ENCODE measurements around the gene RALGAPB. TPM values are rescaled to one million over a fixed set of nuclear protein-coding genes. Genes with fewer than 3 reads are reported as not detected.

RALGAPB gene
- total and polyA plus RNA-seq, 7 experiments from 2014 or later: 10.8 to 50.4 (median 40.9) TPM

GRCh38 chr20:38531021-38531420 is 58.4 kb downstream of the RALGAPB start:
- Mint-ChIP-seq H3K9me3 (no peaks in the 10 kb centered on the region), H3K27ac (no peak overlapping the region), H3K4me3 (no peak overlapping the region), H3K36me3 (peaks cover 17 to 46% (median 35%) of the 10 kb centered on the region in 5 donors), H3K4me1 (peaks cover 0 to 7% (median 0%) of the 10 kb centered on the region in 7 donors), H3K27me3 (no peaks in the 10 kb centered on the region)
- ATAC-seq: no peak
- ChIA-PET POLR2A (no interaction called here), CTCF (no interaction called here)
- H3K4me3 ChIP-seq (ENCODE audit: low read length): no peak overlapping the region
- DNase-seq: no peak
- H3K36me3 ChIP-seq (ENCODE audit: control insufficient read depth in 2 of 3, insufficient read depth in 3 of 3, low read length in 3 of 3): peaks cover 8 to 81% (median 31%) of the 10 kb centered on the region in 3 experiments
- no peaks in the 10 kb centered on the region for H3K4me1 ChIP-seq (ENCODE audit: control insufficient read depth in 2 of 2, insufficient read depth in 2 of 2, low read length in 2 of 2)
- intact Hi-C loops (cut with micrococcal nuclease): no loop called here
- H3K27me3 ChIP-seq (ENCODE audit: control insufficient read depth in 2 of 2, insufficient read depth in 2 of 2, low read length in 2 of 2): no peaks in the 10 kb centered on the region
- H3K9me3 ChIP-seq (ENCODE audit: control insufficient read depth in 2 of 3, low read length in 3 of 3): no peaks in the 10 kb centered on the region
- H3K27ac ChIP-seq (ENCODE audit: low read depth, low read length): no peak overlapping the region

- Mint-ChIP-seq H3K4me3 (no peak overlapping the region), H3K27me3 (no peaks in the 10 kb centered on the region), H3K9me3 (no peaks in the 10 kb centered on the region), H3K36me3 (peaks cover 20 to 63% (median 42%) of the 10 kb centered on the region in 5 donors), H3K4me1 (peaks cover 0 to 17% (median 0%) of the 10 kb centered on the region in 7 donors), H3K27ac (no peak overlapping the region)
- H3K27me3 ChIP-seq (ENCODE audit: control insufficient read depth in 2 of 2, insufficient read depth in 2 of 2, low read length in 2 of 2): no peaks in the 10 kb centered on the region
- H3K36me3 ChIP-seq (ENCODE audit: control insufficient read depth in 2 of 3, insufficient read depth in 3 of 3, low read length in 3 of 3): peaks cover 9 to 85% (median 40%) of the 10 kb centered on the region in 3 experiments
- ATAC-seq: no peak
- no peaks in the 10 kb centered on the region for H3K9me3 ChIP-seq (ENCODE audit: control insufficient read depth in 2 of 3, low read length in 3 of 3)
- DNase-seq: no peak
- no peaks in the 10 kb centered on the region for H3K4me1 ChIP-seq (ENCODE audit: control insufficient read depth in 2 of 2, insufficient read depth in 2 of 2, low read length in 2 of 2)
- intact Hi-C loops (cut with micrococcal nuclease): no loop called here
- ChIA-PET CTCF (no interaction called here), POLR2A (interaction anchor here (1.1 kb wide), 1 partner anchor 57 kb away, joined by 3 read pairs; no protein-coding TSS in a partner anchor)
- H3K4me3 ChIP-seq (ENCODE audit: low read length): no peak overlapping the region
- no peak overlapping the region for H3K27ac ChIP-seq (ENCODE audit: low read depth, low read length)
These were observed 62.1 kb downstream of the RALGAPB start for GRCh38 chr20:38534756-38535155.

GRCh38 chr20:38536310-38536709 is 63.7 kb downstream of the RALGAPB start:
- Histone ChIP-seq H3K4me3 (ENCODE audit: low read length) (no peak overlapping the region), H3K27ac (ENCODE audit: low read depth, low read length) (no peak overlapping the region), H3K9me3 (ENCODE audit: control insufficient read depth in 2 of 3, low read length in 3 of 3) (no peaks in the 10 kb centered on the region), H3K4me1 (ENCODE audit: control insufficient read depth in 2 of 2, insufficient read depth in 2 of 2, low read length in 2 of 2) (no peaks in the 10 kb centered on the region), H3K27me3 (ENCODE audit: control insufficient read depth in 2 of 2, insufficient read depth in 2 of 2, low read length in 2 of 2) (no peaks in the 10 kb centered on the region), H3K36me3 (ENCODE audit: control insufficient read depth in 2 of 3, insufficient read depth in 3 of 3, low read length in 3 of 3) (peaks cover 17 to 89% (median 50%) of the 10 kb centered on the region in 3 experiments)
- no peak for ATAC-seq
- Mint-ChIP-seq H3K4me1 (peaks cover 0 to 17% (median 0%) of the 10 kb centered on the region in 7 donors), H3K27me3 (no peaks in the 10 kb centered on the region), H3K4me3 (no peak overlapping the region), H3K9me3 (no peaks in the 10 kb centered on the region), H3K27ac (peak overlapping the region in 1 of 9 donors; percentile 12), H3K36me3 (peaks cover 20 to 72% (median 40%) of the 10 kb centered on the region in 5 donors)
- ChIA-PET CTCF (no interaction called here), POLR2A (no interaction called here)
- no peak for DNase-seq
- intact Hi-C loops (cut with micrococcal nuclease): no loop called here

GRCh38 chr20:38537176-38537575 is 64.5 kb downstream of the RALGAPB start:
- H3K9me3 ChIP-seq (ENCODE audit: control insufficient read depth in 2 of 3, low read length in 3 of 3): no peaks in the 10 kb centered on the region
- POLR2A ChIA-PET: no interaction called here

GRCh38 chr20:38538789-38539188 is 66.1 kb downstream of the RALGAPB start:
- CTCF ChIA-PET: no interaction called here
- peaks cover 27 to 79% (median 46%) of the 10 kb centered on the region in 5 donors for H3K36me3 Mint-ChIP-seq
- H3K27me3 ChIP-seq (ENCODE audit: control insufficient read depth in 2 of 2, insufficient read depth in 2 of 2, low read length in 2 of 2): no peaks in the 10 kb centered on the region
- no peak overlapping the region for H3K27ac ChIP-seq (ENCODE audit: low read depth, low read length)
- no peaks in the 10 kb centered on the region for H3K9me3 Mint-ChIP-seq
- intact Hi-C loops (cut with micrococcal nuclease): no loop called here
- H3K36me3 ChIP-seq (ENCODE audit: control insufficient read depth in 2 of 3, insufficient read depth in 3 of 3, low read length in 3 of 3): peaks cover 21 to 92% (median 62%) of the 10 kb centered on the region in 3 experiments
- peak overlapping the region in 2 of 9 donors; percentile 25 to 60 for H3K27ac Mint-ChIP-seq
- no peak overlapping the region for H3K4me3 Mint-ChIP-seq
- H3K9me3 ChIP-seq (ENCODE audit: control insufficient read depth in 2 of 3, low read length in 3 of 3): no peaks in the 10 kb centered on the region
- no peak overlapping the region for H3K4me3 ChIP-seq (ENCODE audit: low read length)
- H3K4me1 Mint-ChIP-seq: peaks cover 0 to 17% (median 6%) of the 10 kb centered on the region in 7 donors
- DNase-seq (no peak), ATAC-seq (no peak)
- H3K4me1 ChIP-seq (ENCODE audit: control insufficient read depth in 2 of 2, insufficient read depth in 2 of 2, low read length in 2 of 2): no peaks in the 10 kb centered on the region
- POLR2A ChIA-PET: no interaction called here
- no peaks in the 10 kb centered on the region for H3K27me3 Mint-ChIP-seq

More at GRCh38 chr20:38537176-38537575, 64.5 kb downstream of the RALGAPB start:
- H3K27ac ChIP-seq (ENCODE audit: low read depth, low read length): no peak overlapping the region
- ATAC-seq: no peak
- CTCF ChIA-PET: no interaction called here
- H3K27me3 ChIP-seq (ENCODE audit: control insufficient read depth in 2 of 2, insufficient read depth in 2 of 2, low read length in 2 of 2): no peaks in the 10 kb centered on the region
- peaks cover 25 to 77% (median 48%) of the 10 kb centered on the region in 5 donors for H3K36me3 Mint-ChIP-seq
- no peak overlapping the region for H3K4me3 ChIP-seq (ENCODE audit: low read length)
- no peaks in the 10 kb centered on the region for H3K4me1 ChIP-seq (ENCODE audit: control insufficient read depth in 2 of 2, insufficient read depth in 2 of 2, low read length in 2 of 2)
- intact Hi-C loops (cut with micrococcal nuclease): no loop called here
- no peak overlapping the region for H3K4me3 Mint-ChIP-seq
- H3K4me1 Mint-ChIP-seq: peaks cover 0 to 17% (median 0%) of the 10 kb centered on the region in 7 donors
- no peak overlapping the region for H3K27ac Mint-ChIP-seq
- DNase-seq: no peak
- peaks cover 17 to 89% (median 58%) of the 10 kb centered on the region in 3 experiments for H3K36me3 ChIP-seq (ENCODE audit: control insufficient read depth in 2 of 3, insufficient read depth in 3 of 3, low read length in 3 of 3)
- H3K9me3 Mint-ChIP-seq: no peaks in the 10 kb centered on the region
- H3K27me3 Mint-ChIP-seq: no peaks in the 10 kb centered on the region

- Mint-ChIP-seq H3K9me3 (no peaks in the 10 kb centered on the region), H3K27ac (peak overlapping the region in 1 of 9 donors; percentile 40), H3K27me3 (no peaks in the 10 kb centered on the region), H3K4me3 (no peak overlapping the region), H3K4me1 (peaks cover 0 to 31% (median 14%) of the 10 kb centered on the region in 7 donors), H3K36me3 (peaks cover 19 to 87% (median 33%) of the 10 kb centered on the region in 5 donors)
- Histone ChIP-seq H3K9me3 (ENCODE audit: control insufficient read depth in 2 of 3, low read length in 3 of 3) (no peaks in the 10 kb centered on the region), H3K4me3 (ENCODE audit: low read length) (no peak overlapping the region), H3K27me3 (ENCODE audit: control insufficient read depth in 2 of 2, insufficient read depth in 2 of 2, low read length in 2 of 2) (no peaks in the 10 kb centered on the region), H3K27ac (ENCODE audit: low read depth, low read length) (no peak overlapping the region), H3K4me1 (ENCODE audit: control insufficient read depth in 2 of 2, insufficient read depth in 2 of 2, low read length in 2 of 2) (peaks cover 0 to 3% of the 10 kb centered on the region in 2 donors), H3K36me3 (ENCODE audit: control insufficient read depth in 2 of 3, insufficient read depth in 3 of 3, low read length in 3 of 3) (peaks cover 19 to 80% (median 47%) of the 10 kb centered on the region in 3 experiments)
- ATAC-seq (no peak), DNase-seq (no peak)
- intact Hi-C loops (cut with micrococcal nuclease): no loop called here
- ChIA-PET POLR2A (no interaction called here), CTCF (interaction anchor here (0.6 to 0.8 kb wide), 2 partner anchors 22 to 91 kb away, joined by 3 to 6 read pairs; no protein-coding TSS in a partner anchor)
These were observed 70.6 kb downstream of the RALGAPB start for GRCh38 chr20:38543014-38543906.

Measured in naive thymus-derived CD4-positive, alpha-beta T cell (primary cell).